K562 (cell line): Measurements from ENCODE around the gene SEMA4F. TPM values are rescaled to one million over a fixed set of nuclear protein-coding genes. Genes with fewer than 3 reads are reported as not detected.

Experiments
- ATAC-seq: fragments of 200-7000 bp; cut with Tn5 transposase; 3 replicates; pipeline ENCODE4 v1.9.1; 2020; ENCODE audit warnings: moderate library complexity
- BruUV-seq: library from RNA; stranded (reverse); fragments of 400-500 nt; replicated peaks from 2 replicates; lab custom pipeline; 2021; lab: Mats Ljungman, UMichigan
- CTCF ChIA-PET: fragments of 300-600 bp; formaldehyde crosslinking; extraction: SDS; loops from one replicate; lab custom pipeline; 2021; ENCODE audit warnings: low intra/inter-chr PET ratio; lab: Yijun Ruan, JAX
- POLR2A ChIA-PET: fragments of 300-600, 350-650 bp; sonication (Branson Sonifier 250); formaldehyde crosslinking; extraction: SDS; loops from one replicate; lab custom pipeline; 2021; ENCODE audit warnings: antibody characterized with exemption, inconsistent platforms; lab: Yijun Ruan, JAX
- DNase-seq, 4 experiments: peaks; one replicate each; pipeline versions ENCODE4 v3.0.0 to v3.0.0-alpha.2; 2011 to 2018; ENCODE audit warnings: low spot score in 3 of 4, mixed read lengths in 3 of 4; ENCODE audit errors: extremely low read depth in 1 of 4
- FAIRE-seq: peaks from 2 replicates; lab custom pipeline; 2011; peaks lifted over from hg19 to GRCh38; lab: Jason Lieb, UNC
- H2AFZ ChIP-seq: 2 replicates; pipeline ENCODE4 v1.6.0; 2011; ENCODE audit warnings: low read depth, low read length, control low read depth, inconsistent platforms
- H3K27ac ChIP-seq: fragments of 200-600 bp; 3 replicates; pipeline ENCODE4 v1.8.0; 2011; ENCODE audit warnings: low read depth, mild to moderate bottlenecking, control low read depth, inconsistent platforms, low read length, moderate library complexity, mixed read lengths; ENCODE audit errors: extremely low read depth
- H3K27me3 ChIP-seq, 2 experiments: fragments of 300-600 bp in 1 of 2; 2 replicates in 1 of 2; 3 replicates in 1 of 2; pipeline versions ENCODE4 v1.6.0 to v1.8.0; 2011; ENCODE audit warnings: inconsistent platforms in 2 of 2, low read length in 2 of 2, mild to moderate bottlenecking in 1 of 2, mixed read lengths in 1 of 2, moderate library complexity in 1 of 2; ENCODE audit not compliant: control insufficient read depth in 2 of 2, insufficient read depth in 2 of 2
- H3K36me3 ChIP-seq: fragments of 300-600 bp; 3 replicates; pipeline ENCODE4 v1.8.0; 2011; ENCODE audit warnings: mild to moderate bottlenecking, low read length, inconsistent platforms; ENCODE audit not compliant: control insufficient read depth, insufficient read depth
- H3K4me1 ChIP-seq, 2 experiments: fragments of 200-600 bp in 1 of 2; replicated peaks in 1 of 2; 2 replicates in 1 of 2; 3 replicates in 1 of 2; pipeline versions ENCODE4 v1.5.1 to v1.8.0; 2011; ENCODE audit warnings: inconsistent platforms in 2 of 2, low read length in 2 of 2, mild to moderate bottlenecking in 1 of 2, mixed read lengths in 1 of 2, moderate library complexity in 1 of 2; ENCODE audit not compliant: control insufficient read depth in 2 of 2, insufficient read depth in 2 of 2
- H3K4me2 ChIP-seq: 2 replicates; pipeline ENCODE4 v1.6.1; 2011; ENCODE audit warnings: low read length, control low read depth, inconsistent platforms, mixed read lengths; ENCODE audit not compliant: insufficient read depth
- H3K4me3 ChIP-seq: fragments of 200-600 bp; sonication (generic), shearing (Covaris generic); 2 replicates; pipeline ENCODE4 v1.5.1; 2016; ENCODE audit warnings: control low read depth, inconsistent platforms
- H3K79me2 ChIP-seq: fragments of 200-600 bp; 3 replicates; pipeline ENCODE4 v1.8.0; 2011; ENCODE audit warnings: low read length, inconsistent platforms; ENCODE audit not compliant: control insufficient read depth, insufficient read depth
- H3K9ac ChIP-seq, 2 experiments: 2 replicates each; pipeline versions ENCODE4 v1.6.0 to v1.6.1; 2011; ENCODE audit warnings: low read depth in 2 of 2, low read length in 2 of 2, control low read depth in 1 of 2, inconsistent platforms in 1 of 2, mild to moderate bottlenecking in 1 of 2, mixed read lengths in 1 of 2; ENCODE audit not compliant: insufficient read depth in 1 of 2
- H3K9me1 ChIP-seq: one replicate; pipeline ENCODE4 v1.6.0; 2011; ENCODE audit warnings: inconsistent platforms, mild to moderate bottlenecking, low read length, moderate library complexity; ENCODE audit not compliant: control insufficient read depth, insufficient read depth
- H3K9me3 ChIP-seq: replicated peaks from 2 replicates; pipeline ENCODE4 v1.5.1; 2011; ENCODE audit warnings: low read depth, low read length, inconsistent platforms; ENCODE audit not compliant: control insufficient read depth, insufficient read depth
- H4K20me1 ChIP-seq: replicated peaks from 2 replicates; pipeline ENCODE4 v1.6.1; 2011; ENCODE audit warnings: low read length, inconsistent platforms, mixed read lengths; ENCODE audit not compliant: control insufficient read depth, insufficient read depth
- ARNT ChIP-seq, 2 experiments: fragments of 450-650 bp; IDR thresholded peaks; 2 replicates each; pipeline ENCODE4 v1.6.1; 2016; ENCODE audit warnings: mild to moderate bottlenecking in 1 of 2
- CTCF ChIP-seq, 3 experiments: IDR thresholded peaks in 2 of 3; conservative IDR thresholded peaks in 1 of 3; 2 replicates each; pipeline ENCODE4 v1.5.1; 2011 to 2012; ENCODE audit warnings: low read length in 3 of 3, mild to moderate bottlenecking in 3 of 3, control low read depth in 2 of 3, improper control_type of control experiment in 1 of 3, inconsistent platforms in 1 of 3, low read depth in 1 of 3, mixed read lengths in 1 of 3, moderate library complexity in 1 of 3; ENCODE audit not compliant: insufficient read depth in 2 of 3
- DEAF1 ChIP-seq: fragments of 450-650 bp; formaldehyde crosslinking; IDR thresholded peaks from 2 replicates; pipeline ENCODE4 v1.4.0; 2020; ENCODE audit warnings: mild to moderate bottlenecking, moderate library complexity
- GATAD2B ChIP-seq: fragments of 450-650 bp; IDR thresholded peaks from 2 replicates; pipeline ENCODE4 v1.6.1; 2017; ENCODE audit warnings: mild to moderate bottlenecking, borderline replicate concordance
- MCM3 ChIP-seq: fragments of 450-650 bp; IDR thresholded peaks from 2 replicates; pipeline ENCODE4 v1.6.1; 2016
- MEIS2 ChIP-seq: fragments of 450-650 bp; IDR thresholded peaks from 2 replicates; pipeline ENCODE4 v1.6.1; 2014; ENCODE audit warnings: mild to moderate bottlenecking; ENCODE audit not compliant: partially characterized antibody
- PBX2 ChIP-seq, 2 experiments: IDR thresholded peaks in 1 of 2; conservative IDR thresholded peaks in 1 of 2; 2 replicates each; pipeline ENCODE4 v1.6.1; 2016; ENCODE audit warnings: low read depth in 2 of 2, mild to moderate bottlenecking in 1 of 2, missing compliant biosample characterization in 1 of 2, missing genetic modification characterization in 1 of 2, moderate library complexity in 1 of 2
- PKNOX1 ChIP-seq: fragments of 450-650 bp; IDR thresholded peaks from 2 replicates; pipeline ENCODE4 v1.6.1; 2016
- SMC3 ChIP-seq: conservative IDR thresholded peaks from 2 replicates; pipeline ENCODE4 v1.6.1; 2011; ENCODE audit warnings: low read depth, low read length, improper control_type of control experiment; ENCODE audit not compliant: insufficient read depth
- ZNF23 ChIP-seq: fragments of 250-450 bp; sonication (Bioruptor Pico); IDR thresholded peaks from 2 replicates; pipeline ENCODE4 v1.4.0; 2020; ENCODE audit warnings: mild to moderate bottlenecking
- ZNF408 ChIP-seq: fragments of 250-450 bp; sonication (Bioruptor Pico); IDR thresholded peaks from 2 replicates; pipeline ENCODE4 v1.4.0; 2020; ENCODE audit warnings: low read depth, mild to moderate bottlenecking, moderate library complexity
- ZNF431 ChIP-seq: sonication (generic); formaldehyde crosslinking; IDR thresholded peaks from 2 replicates; pipeline ENCODE4 v1.8.0; 2022; ENCODE audit warnings: mild to moderate bottlenecking, missing genetic modification reagents
- WGBS: fragments of 100-300 bp; shearing (Covaris generic); methylation state at CpG from one replicate; pipeline ENCODE4 v1.1.6; 2016; ENCODE audit warnings: low coverage, mixed read lengths; ENCODE audit not compliant: insufficient coverage; ENCODE audit errors: missing lambda C conversion rate; 5-methylcytosine and 5-hydroxymethylcytosine counted together
- in situ Hi-C: fragments of 300-500 bp; cut with MboI; formaldehyde crosslinking; loops from 4 replicates; pipeline ENCODE4 v1.15.0; 2018; ENCODE audit warnings: inconsistent platforms, mixed read lengths
- intact Hi-C: fragments of 100-400 bp; cut with micrococcal nuclease; formaldehyde crosslinking; loops from 2 replicates; pipeline ENCODE4 v1.14.2; 2022
- polyA plus RNA-seq, 8 experiments: library from polyadenylated mRNA; depleted of rRNA in 4 of 8; stranded (reverse) in 5 of 8; unstranded in 3 of 8; fragments of >200 nt; fragmentation: Nextera tagmentation in 2 of 8; fragmentation: Illumina TruSeq in 1 of 8; extraction: Ambion mirVana in 2 of 8; extraction: Trizol in 1 of 8; gene quantifications; 2 replicates each; pipeline versions ENCODE4 v1.2.1 to v1.2.3, GENCODE V29; 2011 to 2014; ENCODE audit warnings: inconsistent platforms in 1 of 8, missing spikeins in 1 of 8
- total RNA-seq, 7 experiments: library from RNA; depleted of rRNA in 6 of 7; stranded (reverse); fragments of >200 nt in 6 of 7; fragmentation: Illumina TruSeq in 2 of 7; extraction: Trizol in 2 of 7; gene quantifications; 2 replicates each; pipeline versions ENCODE4 v1.2.1 to v1.2.3, GENCODE V29; 2011 to 2021; ENCODE audit warnings: low replicate concordance in 1 of 7

Gene SEMA4F
- total and polyA plus RNA-seq, 9 of the 15 experiments (the other 6 are each of a cell fraction or from before 2014, with no cell fraction given): 0.08 to 1.6 (median 0.33) TPM

GRCh38 chr2:74690571-74690970 is 36.5 kb downstream of the SEMA4F start:
- no peak overlapping the region for H3K4me3 ChIP-seq
- FAIRE-seq (peak; percentile 93), DNase-seq (peak; percentile 27 to 63 (median 51)), ATAC-seq (peak; percentile 94)
- no peaks in the 10 kb centered on the region for H3K9me3 ChIP-seq
- H3K4me1 ChIP-seq: no peaks in the 10 kb centered on the region
- H2AFZ ChIP-seq: no peak overlapping the region
- in situ Hi-C loops (loop anchor here (10.0 kb wide), 1 partner anchor 344 kb away; no protein-coding TSS in a partner anchor), intact Hi-C loops (loop anchor here (1.0 to 10.0 kb wide), 4 partner anchors 24 to 937 kb away; no protein-coding TSS in a partner anchor)
- no peaks in the 10 kb centered on the region for H3K9me1 ChIP-seq
- H3K9ac ChIP-seq: no peak overlapping the region
- H3K79me2 ChIP-seq: no peaks in the 10 kb centered on the region
- H4K20me1 ChIP-seq: no peaks in the 10 kb centered on the region
- ChIA-PET POLR2A (no interaction called here), CTCF (interaction anchor here (1.4 to 1.8 kb wide), 2 partner anchors 186 to 713 kb away, joined by 4 to 19 read pairs; no protein-coding TSS in a partner anchor)
- no peaks in the 10 kb centered on the region for H3K36me3 ChIP-seq
- no peak overlapping the region for H3K4me2 ChIP-seq
- 0% methylated on average over 4 of the region's 4 CpGs for WGBS
- H3K27ac ChIP-seq: no peak overlapping the region
- no TSS peak for BruUV-seq
- peaks cover 3 to 18% of the 10 kb centered on the region in 2 experiments; a peak in 4 of 5 replicates for H3K27me3 ChIP-seq
- no peak for TF ChIP-seq ZNF23 (CRISPR knock-in tag)
- 0 out of 4 replicates have a peak, but pooled peaks of 1 of the 2 experiments have one; percentile 53 for TF ChIP-seq ARNT (IDR thresholded peaks at IDR 0.05)
- TF ChIP-seq PBX2 (CRISPR knock-in tag; IDR thresholded peaks at IDR 0.05; ENCODE audit: low read depth): no peak
- TF ChIP-seq PBX2 (tag; conservative IDR thresholded peaks at IDR 0.05; ENCODE audit: low read depth): peak; percentile 61
- no peak for TF ChIP-seq ZNF431 (CRISPR knock-in tag)
- TF ChIP-seq DEAF1 (CRISPR knock-in tag): peak; percentile 92
- TF ChIP-seq MEIS2: peak; percentile 27
- peak; percentile 34; the same call in 1 of the 2 replicates for TF ChIP-seq PKNOX1
- peak; percentile 72 to 87 (median 75); a peak in 5 of 6 replicates for TF ChIP-seq CTCF (IDR thresholded peaks at IDR 0.05 in 2 of 3, conservative IDR thresholded peaks at IDR 0.05 in 1 of 3; ENCODE audit: insufficient read depth in 2 of 3, low read depth in 1 of 3, low read length in 3 of 3)
- TF ChIP-seq MCM3: no peak
- TF ChIP-seq SMC3: peak; percentile 63; the same call in 1 of the 2 replicates
- TF ChIP-seq GATAD2B: no peak
- no peak for TF ChIP-seq ZNF408 (CRISPR knock-in tag)
